ENCODE data around the gene TMEM163. TPM values are rescaled to one million over a fixed set of nuclear protein-coding genes. Genes with fewer than 3 reads are reported as not detected.

The TMEM163 gene
- total and polyA plus RNA-seq, 2 experiments from 2014 or later = 1.1 TPM

- Histone ChIP-seq H3K27ac (no peak overlapping the region), H3K9me2 (replicated peaks; ENCODE audit: insufficient read depth) (no peaks in the 10 kb centered on the region), H3K4me2 (no peak overlapping the region), H3K4me3 (no peak overlapping the region), H3K4me1 (ENCODE audit: insufficient read depth) (no peaks in the 10 kb centered on the region), H4K20me1 (ENCODE audit: insufficient read depth, poor library complexity, severe bottlenecking) (no peaks in the 10 kb centered on the region), H2AFZ (no peak overlapping the region), H3K79me2 (no peaks in the 10 kb centered on the region), H3K9me3 (ENCODE audit: low read depth) (no peaks in the 10 kb centered on the region), H3K36me3 (replicated peaks; ENCODE audit: insufficient read depth, low read depth) (no peaks in the 10 kb centered on the region), H3K27me3 (peaks cover 4% of the 10 kb centered on the region)
- 49% methylated on average over 5 of the region's 5 CpGs for WGBS (ENCODE audit: low lambda C conversion rate, missing lambda C conversion rate)
- TF ChIP-seq EZH2phosphoT487 (IDR thresholded peaks at IDR 0.05; ENCODE audit: low read depth, severe bottlenecking, unreplicated experiment) = no peak
- no peak for TF ChIP-seq EZH2 (IDR thresholded peaks at IDR 0.05; ENCODE audit: borderline replicate concordance)
- DNase-seq (ENCODE audit: low spot score) = no peak
Measured at GRCh38 chr2:134692499-134692898, 26.3 kb downstream of the TMEM163 start.

- H3K27ac ChIP-seq = no peak overlapping the region
- DNase-seq (ENCODE audit: low spot score) = no peak
- WGBS (ENCODE audit: low lambda C conversion rate, missing lambda C conversion rate) = 87% methylated on average over 6 of the region's 6 CpGs
- H3K27me3 ChIP-seq = peaks cover 4% of the 10 kb centered on the region
- no peak overlapping the region for H3K4me3 ChIP-seq
- no peaks in the 10 kb centered on the region for H3K9me2 ChIP-seq (replicated peaks; ENCODE audit: insufficient read depth)
- TF ChIP-seq CTCF (IDR thresholded peaks at IDR 0.05; ENCODE audit: poor library complexity) (no peak), EZH2phosphoT487 (IDR thresholded peaks at IDR 0.05; ENCODE audit: low read depth, severe bottlenecking, unreplicated experiment) (no peak), EZH2 (IDR thresholded peaks at IDR 0.05; ENCODE audit: borderline replicate concordance) (no peak)
- H2AFZ ChIP-seq = no peak overlapping the region
- H3K36me3 ChIP-seq (replicated peaks; ENCODE audit: insufficient read depth, low read depth) = no peaks in the 10 kb centered on the region
- no peaks in the 10 kb centered on the region for H3K9me3 ChIP-seq (ENCODE audit: low read depth)
- no peak overlapping the region for H3K4me2 ChIP-seq
- H4K20me1 ChIP-seq (ENCODE audit: insufficient read depth, poor library complexity, severe bottlenecking) = no peaks in the 10 kb centered on the region
- H3K79me2 ChIP-seq = no peaks in the 10 kb centered on the region
- H3K4me1 ChIP-seq (ENCODE audit: insufficient read depth) = no peaks in the 10 kb centered on the region
Measured at GRCh38 chr2:134690629-134691215, 28.1 kb downstream of the TMEM163 start.

- H4K20me1 ChIP-seq (ENCODE audit: insufficient read depth, poor library complexity, severe bottlenecking) = no peaks in the 10 kb centered on the region
- H3K79me2 ChIP-seq = no peaks in the 10 kb centered on the region
- TF ChIP-seq CTCF (IDR thresholded peaks at IDR 0.05; ENCODE audit: poor library complexity) (no peak), EZH2phosphoT487 (IDR thresholded peaks at IDR 0.05; ENCODE audit: low read depth, severe bottlenecking, unreplicated experiment) (no peak), EZH2 (IDR thresholded peaks at IDR 0.05; ENCODE audit: borderline replicate concordance) (no peak)
- H3K36me3 ChIP-seq (replicated peaks; ENCODE audit: insufficient read depth, low read depth) = no peaks in the 10 kb centered on the region
- 93% methylated on average over 3 of the region's 3 CpGs for WGBS (ENCODE audit: low lambda C conversion rate, missing lambda C conversion rate)
- no peaks in the 10 kb centered on the region for H3K9me2 ChIP-seq (replicated peaks; ENCODE audit: insufficient read depth)
- H3K4me2 ChIP-seq = no peak overlapping the region
- no peak overlapping the region for H2AFZ ChIP-seq
- peaks cover 4% of the 10 kb centered on the region for H3K27me3 ChIP-seq
- DNase-seq (ENCODE audit: low spot score) = no peak
- no peaks in the 10 kb centered on the region for H3K4me1 ChIP-seq (ENCODE audit: insufficient read depth)
- no peaks in the 10 kb centered on the region for H3K9me3 ChIP-seq (ENCODE audit: low read depth)
- no peak overlapping the region for H3K27ac ChIP-seq
- no peak overlapping the region for H3K4me3 ChIP-seq
Measured at GRCh38 chr2:134689315-134689714, 29.5 kb downstream of the TMEM163 start.

DNA sequence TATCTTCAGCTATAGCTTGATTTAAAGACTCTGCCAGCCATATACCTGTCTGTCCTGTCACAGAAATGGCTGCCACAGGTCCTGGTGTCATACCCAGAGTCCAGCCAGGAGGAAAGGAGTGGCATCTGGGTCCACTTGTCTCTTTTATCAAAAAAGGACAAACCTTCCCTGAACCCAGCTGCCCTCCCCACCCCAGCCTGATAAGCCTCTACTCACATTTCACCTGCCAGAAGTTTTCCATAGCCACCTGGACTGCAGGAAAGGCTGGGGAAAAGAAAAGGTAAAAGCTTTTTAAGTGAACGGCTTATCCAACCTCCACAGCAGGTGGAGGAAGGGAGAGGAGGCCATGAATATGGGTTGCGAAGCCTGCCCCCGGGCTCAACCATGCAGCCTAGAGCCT, 32.8 kb downstream of the TMEM163 start:
- DNase-seq (ENCODE audit: low spot score) = no peak
- 80% methylated on average over 3 of the region's 3 CpGs for WGBS (ENCODE audit: low lambda C conversion rate, missing lambda C conversion rate)

More for the DNA sequence above, 32.8 kb downstream of the TMEM163 start:
- peak overlapping the region; percentile 27 for H3K27ac ChIP-seq
- H3K27me3 ChIP-seq = no peaks in the 10 kb centered on the region
- H3K4me1 ChIP-seq (ENCODE audit: insufficient read depth) = peaks cover 3% of the 10 kb centered on the region
- no peaks in the 10 kb centered on the region for H3K36me3 ChIP-seq (replicated peaks; ENCODE audit: insufficient read depth, low read depth)
- H3K9me3 ChIP-seq (ENCODE audit: low read depth) = no peaks in the 10 kb centered on the region
- TF ChIP-seq CTCF (IDR thresholded peaks at IDR 0.05; ENCODE audit: poor library complexity) = no peak
- TF ChIP-seq EZH2phosphoT487 (IDR thresholded peaks at IDR 0.05; ENCODE audit: low read depth, severe bottlenecking, unreplicated experiment) = no peak
- no peak for TF ChIP-seq EZH2 (IDR thresholded peaks at IDR 0.05; ENCODE audit: borderline replicate concordance)
- H3K79me2 ChIP-seq = no peaks in the 10 kb centered on the region
- H2AFZ ChIP-seq = no peak overlapping the region
- H3K9me2 ChIP-seq (replicated peaks; ENCODE audit: insufficient read depth) = no peaks in the 10 kb centered on the region
- H3K4me2 ChIP-seq = no peak overlapping the region
- H3K4me3 ChIP-seq = no peak overlapping the region
- H4K20me1 ChIP-seq (ENCODE audit: insufficient read depth, poor library complexity, severe bottlenecking) = no peaks in the 10 kb centered on the region

Measured in hepatocyte (in vitro differentiated cells).